ENCODE results near the gene FAM162B. TPM values are rescaled to one million over a fixed set of nuclear protein-coding genes. Genes with fewer than 3 reads are reported as not detected.

Gene FAM162B
- total and polyA plus RNA-seq, 4 donors = 0.56 to 1.0 (median 0.59) TPM

- TF ChIP-seq GABPA (IDR thresholded peaks at IDR 0.05 in 1 of 2, conservative IDR thresholded peaks at IDR 0.05 in 1 of 2) = no peak
Observed at GRCh38 chr6:116799945-116800344, 34.4 kb upstream of the FAM162B start (continued).

- WGBS = 50% methylated on average over 2 of the region's 2 CpGs
- Histone ChIP-seq H3K4me1 (ENCODE audit: control insufficient read depth in 4 of 4, insufficient read depth in 4 of 4, low read length in 3 of 4) (no peaks in the 10 kb centered on the region), H3K36me3 (ENCODE audit: control insufficient read depth in 4 of 4, insufficient read depth in 3 of 4, low read depth in 1 of 4, low read length in 3 of 4) (no peaks in the 10 kb centered on the region), H3K27me3 (ENCODE audit: control insufficient read depth in 4 of 4, insufficient read depth in 4 of 4, low read length in 3 of 4) (peaks cover 0 to 4% (median 0%) of the 10 kb centered on the region in 4 donors), H3K9me3 (ENCODE audit: control insufficient read depth in 4 of 4, low read length in 3 of 4) (no peaks in the 10 kb centered on the region), H3K27ac (ENCODE audit: low read depth in 1 of 2, low read length in 2 of 2) (no peak overlapping the region), H3K4me3 (ENCODE audit: low read depth in 1 of 3, low read length in 3 of 3) (no peak overlapping the region), H3K9ac (ENCODE audit: low read depth in 1 of 2, low read length in 2 of 2) (no peak overlapping the region)
- no peak for TF ChIP-seq CTCF (IDR thresholded peaks at IDR 0.05; ENCODE audit: low read depth, low read length, missing input control)
- no peak for TF ChIP-seq RAD21 (IDR thresholded peaks at IDR 0.05)
- no peak for TF ChIP-seq ZBTB33 (IDR thresholded peaks at IDR 0.05)
- TF ChIP-seq ATF3 (IDR thresholded peaks at IDR 0.05) = no peak
- TF ChIP-seq TAF1 (conservative IDR thresholded peaks at IDR 0.05) = no peak
- no peak for DNase-seq (ENCODE audit: low spot score)
Observed at GRCh38 chr6:116797585-116797984, 32.1 kb upstream of the FAM162B start.

- 62% methylated on average over 3 of the region's 3 CpGs for WGBS
- H3K9me3 ChIP-seq (ENCODE audit: control insufficient read depth in 4 of 4, low read length in 3 of 4) = no peaks in the 10 kb centered on the region
- H3K4me3 ChIP-seq (ENCODE audit: low read depth in 1 of 3, low read length in 3 of 3) = no peak overlapping the region
- H3K27ac ChIP-seq (ENCODE audit: low read depth in 1 of 2, low read length in 2 of 2) = no peak overlapping the region
- no peaks in the 10 kb centered on the region for H3K36me3 ChIP-seq (ENCODE audit: control insufficient read depth in 4 of 4, insufficient read depth in 3 of 4, low read depth in 1 of 4, low read length in 3 of 4)
- H3K9ac ChIP-seq (ENCODE audit: low read depth in 1 of 2, low read length in 2 of 2) = no peak overlapping the region
- H3K27me3 ChIP-seq (ENCODE audit: control insufficient read depth in 4 of 4, insufficient read depth in 4 of 4, low read length in 3 of 4) = no peaks in the 10 kb centered on the region
- peaks cover 0 to 1% (median 0%) of the 10 kb centered on the region in 4 donors for H3K4me1 ChIP-seq (ENCODE audit: control insufficient read depth in 4 of 4, insufficient read depth in 4 of 4, low read length in 3 of 4)
- DNase-seq (ENCODE audit: low spot score) = no peak
- TF ChIP-seq RAD21 (IDR thresholded peaks at IDR 0.05) = no peak
Observed at GRCh38 chr6:116793224-116793623, 27.7 kb upstream of the FAM162B start.

- WGBS = 69% methylated on average over 5 of the region's 5 CpGs
- TF ChIP-seq FOXA1 (IDR thresholded peaks at IDR 0.05) (no peak), MAX (IDR thresholded peaks at IDR 0.05) (no peak), TAF1 (conservative IDR thresholded peaks at IDR 0.05) (no peak)
- Histone ChIP-seq H3K36me3 (ENCODE audit: control insufficient read depth in 4 of 4, insufficient read depth in 3 of 4, low read depth in 1 of 4, low read length in 3 of 4) (no peaks in the 10 kb centered on the region), H3K27me3 (ENCODE audit: control insufficient read depth in 4 of 4, insufficient read depth in 4 of 4, low read length in 3 of 4) (peaks cover 0 to 3% (median 0%) of the 10 kb centered on the region in 4 donors), H3K9me3 (ENCODE audit: control insufficient read depth in 4 of 4, low read length in 3 of 4) (no peaks in the 10 kb centered on the region), H3K4me1 (ENCODE audit: control insufficient read depth in 4 of 4, insufficient read depth in 4 of 4, low read length in 3 of 4) (peaks cover 0 to 2% (median 1%) of the 10 kb centered on the region in 4 donors), H3K27ac (ENCODE audit: low read depth in 1 of 2, low read length in 2 of 2) (no peak overlapping the region), H3K9ac (ENCODE audit: low read depth in 1 of 2, low read length in 2 of 2) (no peak overlapping the region), H3K4me3 (ENCODE audit: low read depth in 1 of 3, low read length in 3 of 3) (no peak overlapping the region)
- DNase-seq (ENCODE audit: low spot score) = no peak
Observed at GRCh38 chr6:116783852-116784251, 18.3 kb upstream of the FAM162B start.

Data from liver (tissue), 9 donors.